Hindlimb muscle (tissue), 1 donor: ENCODE data around the gene MYCBPAP. TPM values are rescaled to one million over a fixed set of nuclear protein-coding genes. Genes with fewer than 3 reads are reported as not detected.

Experiments
- DNase-seq: peaks from one replicate; pipeline ENCODE4 v3.0.0-alpha.2; 2013
- polyA plus RNA-seq: library from polyadenylated mRNA; unstranded; fragments of 120-200 nt; gene quantifications from one replicate; pipeline ENCODE4 v1.2.1, GENCODE V29; 2013; ENCODE audit not compliant: insufficient read length

The MYCBPAP gene
- 1.0 TPM for polyA plus RNA-seq

GRCh38 chr17:50507871-50508572 lies at the start of gene MYCBPAP:
MYCBPAP (plus strand) TSS chr17:50508439; CDS start chr17:50508675, 236 bp downstream.
- DNase-seq, result peak; percentile 88

DNA sequence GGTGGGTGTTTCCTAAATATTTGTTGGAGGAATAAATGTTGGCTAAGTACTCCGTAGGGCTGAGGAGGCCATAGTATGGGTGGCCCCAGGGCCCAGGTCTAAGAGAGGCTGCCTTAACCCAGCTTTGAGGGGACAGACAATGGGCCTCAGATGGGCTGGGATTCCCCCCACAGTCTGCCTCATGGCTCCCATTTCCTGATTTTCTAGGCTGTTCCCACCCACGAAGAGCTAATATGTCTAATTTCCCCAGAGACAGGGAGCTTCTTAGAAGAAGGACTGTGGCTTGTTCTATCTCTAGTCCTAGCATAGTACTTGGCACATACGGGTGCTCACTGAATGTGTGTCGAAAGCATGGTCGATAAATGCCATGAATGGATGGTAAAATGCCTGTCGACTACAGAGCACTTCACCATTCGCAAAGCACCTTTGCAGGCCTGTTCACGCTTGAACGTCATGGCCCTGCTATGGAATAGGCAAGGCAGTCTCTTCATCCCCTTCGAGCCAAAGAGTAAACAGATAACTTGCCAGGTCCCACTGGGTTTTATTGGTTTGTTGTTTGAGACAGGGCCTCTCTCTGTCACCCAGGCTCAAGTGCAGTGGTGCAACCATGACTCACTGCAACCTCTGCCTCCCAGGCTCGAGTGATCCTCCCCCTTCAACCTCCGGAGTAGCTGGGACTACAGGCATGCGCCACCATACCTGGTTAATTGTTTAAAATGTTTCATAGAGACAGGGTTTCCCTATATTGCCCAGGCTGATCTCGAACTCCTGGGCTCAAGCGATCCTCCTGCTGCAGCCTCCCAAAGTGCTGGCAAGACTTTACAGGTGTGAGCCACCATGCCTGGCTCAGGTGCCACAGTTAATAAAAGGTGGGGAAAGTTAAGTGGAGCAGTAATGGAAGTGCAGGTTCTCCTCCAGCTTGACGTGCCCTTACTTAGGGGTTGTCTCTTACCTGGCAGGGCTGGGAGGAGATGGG lies 49.2 kb upstream of the MYCBPAP start:
- DNase-seq, result no peak

DNA sequence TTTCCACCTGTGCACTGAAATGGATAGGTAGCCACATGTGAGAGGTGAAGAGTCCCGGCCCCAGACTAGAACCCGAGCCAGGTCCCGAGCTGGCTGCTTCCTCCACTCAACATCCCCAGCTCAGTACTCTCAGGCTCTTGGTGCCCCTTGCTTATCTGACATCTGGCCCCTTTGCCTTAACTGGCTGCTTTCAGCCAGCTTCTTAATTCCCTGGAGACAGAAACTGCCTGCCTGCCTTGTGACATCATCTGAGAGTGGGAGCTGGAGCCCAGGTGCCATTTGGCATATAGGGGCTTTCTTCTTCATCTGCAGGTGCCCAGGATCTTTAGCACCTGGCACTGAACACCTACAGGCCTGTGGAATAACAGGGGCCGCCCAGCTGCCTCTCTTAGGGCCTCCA lies 48.5 kb upstream of the MYCBPAP start:
- DNase-seq, result no peak

DNA sequence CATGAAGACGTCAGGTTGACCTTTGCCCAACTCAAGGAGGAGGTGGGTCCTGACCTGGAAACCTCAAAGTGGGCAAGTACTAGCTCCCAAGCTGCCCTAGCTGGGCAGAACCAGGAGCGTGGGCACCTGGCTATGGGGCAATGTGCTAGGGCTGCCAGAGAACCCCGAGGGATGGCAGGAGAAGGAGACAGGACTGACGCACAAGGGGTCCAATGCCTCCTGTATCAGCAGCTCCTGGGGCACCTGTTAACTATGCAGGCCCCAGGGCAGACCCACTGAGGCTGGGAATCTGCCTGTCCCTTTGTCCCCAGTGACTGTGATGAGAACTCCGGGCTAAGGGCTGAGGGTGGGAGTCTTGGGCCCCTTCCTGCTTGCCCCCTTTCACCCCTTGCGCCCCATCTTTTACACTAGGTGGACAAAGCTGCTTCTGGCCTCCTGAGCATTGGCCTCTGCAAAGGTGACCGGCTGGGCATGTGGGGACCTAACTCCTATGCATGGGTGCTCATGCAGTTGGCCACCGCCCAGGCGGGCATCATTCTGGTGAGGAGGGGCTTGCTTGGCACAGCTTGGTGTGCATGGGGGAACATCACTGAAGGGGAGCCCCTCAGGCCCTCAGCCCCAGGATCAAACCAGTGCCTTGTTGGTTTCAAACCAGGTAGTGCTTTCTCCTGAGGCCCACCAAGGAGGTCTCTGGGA lies 47.3 kb upstream of the MYCBPAP start:
- no peak for DNase-seq

DNA sequence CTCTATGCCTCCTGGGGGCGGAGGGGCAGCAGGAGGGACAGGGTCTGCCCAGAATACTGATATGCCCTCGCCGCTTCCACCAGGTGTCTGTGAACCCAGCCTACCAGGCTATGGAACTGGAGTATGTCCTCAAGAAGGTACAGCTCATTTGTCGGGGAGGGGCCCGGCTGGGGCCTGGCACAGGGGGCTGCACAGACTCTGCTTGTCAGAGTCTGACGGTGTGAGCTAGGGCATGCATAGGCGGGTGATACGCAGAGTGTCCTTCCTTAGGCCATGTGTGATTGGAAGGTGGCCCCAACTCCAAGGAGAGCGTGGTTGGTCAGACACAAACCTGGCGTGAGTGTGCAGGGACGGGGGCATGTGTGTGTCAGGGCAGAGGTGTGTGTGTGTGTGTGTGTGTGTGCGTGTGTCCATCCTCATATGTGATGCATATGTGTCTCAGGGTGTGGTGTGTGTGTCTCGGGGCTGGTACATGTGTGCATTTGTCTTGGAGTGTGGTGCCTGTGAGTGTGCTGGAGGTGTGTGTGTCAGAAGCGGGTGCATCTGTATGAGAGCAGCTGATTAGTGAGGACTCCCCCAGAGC lies 46.6 kb upstream of the MYCBPAP start:
- no peak for DNase-seq

DNA sequence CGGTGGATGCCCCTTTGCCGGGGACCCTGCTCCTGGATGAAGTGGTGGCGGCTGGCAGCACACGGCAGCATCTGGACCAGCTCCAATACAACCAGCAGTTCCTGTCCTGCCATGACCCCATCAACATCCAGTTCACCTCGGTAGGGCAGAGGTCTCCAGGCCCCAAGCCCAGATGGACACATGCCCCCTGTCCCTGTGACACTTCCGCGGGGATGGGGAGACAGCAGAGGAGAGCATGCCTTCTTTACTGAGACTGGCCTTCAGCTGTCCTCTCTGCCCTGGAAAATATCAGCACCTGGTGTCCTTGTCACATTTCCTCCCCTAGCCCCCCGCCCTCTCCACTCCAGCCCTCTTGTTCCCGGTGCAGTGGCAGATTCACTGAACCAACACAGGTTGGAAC lies 45.8 kb upstream of the MYCBPAP start:
- DNase-seq, result no peak

- DNase-seq, result no peak
Observed at GRCh38 chr17:50464121-50464520, 44.1 kb upstream of the MYCBPAP start.

GRCh38 chr17:50464736-50465135 lies 43.5 kb upstream of the MYCBPAP start:
- no peak for DNase-seq

DNA sequence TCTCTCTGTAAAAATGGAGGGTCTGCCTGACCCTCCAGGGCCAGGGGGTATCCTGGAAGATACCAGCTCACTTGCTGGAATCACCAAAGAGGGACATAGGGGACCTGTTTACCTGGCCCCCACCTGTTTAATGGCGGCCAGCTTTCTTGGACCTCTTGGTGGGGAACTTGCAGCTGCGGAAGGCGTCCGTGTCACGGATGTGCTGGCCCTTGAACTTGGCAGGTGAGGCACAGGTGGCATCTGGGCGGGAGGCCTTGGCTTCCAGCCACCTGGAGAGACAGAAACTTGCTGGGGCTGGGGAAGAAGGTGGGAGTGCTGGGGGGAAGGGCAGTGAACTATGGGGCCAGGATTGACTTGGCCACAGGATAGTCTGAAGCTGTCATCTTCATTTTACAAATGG lies 43.1 kb upstream of the MYCBPAP start:
- no peak for DNase-seq

- no peak for DNase-seq
Observed at GRCh38 chr17:50465635-50466034, 42.6 kb upstream of the MYCBPAP start.

DNA sequence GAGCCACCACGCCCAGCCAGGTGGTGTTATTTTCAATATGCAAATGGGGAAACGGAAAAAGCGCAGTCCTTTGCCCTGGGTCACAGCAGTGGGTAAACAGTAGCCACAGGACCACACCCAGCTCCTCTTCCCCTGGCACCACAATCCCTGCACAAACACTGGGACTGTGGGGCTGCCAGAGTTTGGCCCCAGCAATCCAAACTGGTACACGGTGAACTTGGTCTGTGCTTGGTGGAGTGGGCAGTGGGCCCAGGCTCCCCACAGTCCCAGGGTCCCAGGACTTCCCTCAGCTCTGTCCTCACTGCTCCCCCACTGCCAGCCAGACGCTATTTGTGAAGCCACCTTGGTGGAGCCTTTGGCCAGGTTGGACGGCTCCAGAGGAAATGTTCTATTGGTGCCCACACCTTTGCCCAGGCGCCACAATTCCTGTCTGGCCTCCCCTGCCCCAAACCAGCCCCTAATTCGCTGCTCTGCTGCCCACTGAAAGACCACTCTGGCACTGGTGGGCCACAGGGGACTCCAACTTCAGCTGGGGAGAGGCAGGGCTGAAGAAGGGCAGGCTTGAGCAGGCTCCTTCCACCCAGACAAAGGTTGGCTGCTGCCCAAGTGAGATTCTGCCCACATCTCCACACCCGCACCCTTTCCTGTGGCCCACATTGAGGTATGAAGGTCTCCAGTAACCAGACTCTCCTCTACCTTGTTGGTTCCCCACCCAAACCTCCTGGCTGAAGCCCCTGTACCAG lies 41.7 kb upstream of the MYCBPAP start:
- DNase-seq, result no peak

DNA sequence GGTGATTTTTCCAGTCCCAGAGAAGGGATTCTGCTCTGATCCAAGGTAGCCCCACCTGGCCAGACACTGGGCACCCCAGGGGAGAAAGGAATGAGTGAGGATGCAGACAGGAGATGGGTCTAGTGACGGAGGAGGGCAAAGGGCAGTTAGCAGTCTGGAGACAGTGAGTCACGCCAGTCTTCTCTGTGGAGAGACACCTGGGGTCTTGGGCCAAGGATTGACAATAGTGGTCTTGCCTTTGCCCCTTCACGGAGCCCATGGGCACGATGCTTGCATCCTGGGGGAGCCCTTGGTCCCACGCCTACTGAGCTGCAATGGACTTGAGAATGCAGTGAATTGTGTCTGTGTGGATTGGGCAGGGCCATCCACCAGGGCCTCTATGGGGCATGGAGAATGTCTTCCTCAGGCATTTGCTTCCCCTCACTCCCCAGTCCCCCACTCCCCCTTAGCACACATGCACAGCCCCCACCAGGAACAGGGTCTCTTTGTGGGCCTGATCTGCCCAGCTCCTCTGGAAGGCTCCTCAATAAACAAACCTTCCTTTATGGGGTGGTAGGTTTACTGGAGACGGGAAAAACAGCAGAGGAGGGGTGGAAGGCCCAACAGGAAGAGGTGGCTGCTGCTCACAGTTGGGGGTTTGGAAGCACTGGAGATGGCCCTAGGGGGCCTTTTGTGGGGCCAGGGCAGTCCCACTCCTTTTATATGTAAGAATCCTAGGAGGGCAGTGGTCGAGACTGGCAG lies 41.0 kb upstream of the MYCBPAP start:
- DNase-seq, result no peak

- no peak for DNase-seq
Observed at GRCh38 chr17:50467855-50468303, 40.4 kb upstream of the MYCBPAP start.

DNA sequence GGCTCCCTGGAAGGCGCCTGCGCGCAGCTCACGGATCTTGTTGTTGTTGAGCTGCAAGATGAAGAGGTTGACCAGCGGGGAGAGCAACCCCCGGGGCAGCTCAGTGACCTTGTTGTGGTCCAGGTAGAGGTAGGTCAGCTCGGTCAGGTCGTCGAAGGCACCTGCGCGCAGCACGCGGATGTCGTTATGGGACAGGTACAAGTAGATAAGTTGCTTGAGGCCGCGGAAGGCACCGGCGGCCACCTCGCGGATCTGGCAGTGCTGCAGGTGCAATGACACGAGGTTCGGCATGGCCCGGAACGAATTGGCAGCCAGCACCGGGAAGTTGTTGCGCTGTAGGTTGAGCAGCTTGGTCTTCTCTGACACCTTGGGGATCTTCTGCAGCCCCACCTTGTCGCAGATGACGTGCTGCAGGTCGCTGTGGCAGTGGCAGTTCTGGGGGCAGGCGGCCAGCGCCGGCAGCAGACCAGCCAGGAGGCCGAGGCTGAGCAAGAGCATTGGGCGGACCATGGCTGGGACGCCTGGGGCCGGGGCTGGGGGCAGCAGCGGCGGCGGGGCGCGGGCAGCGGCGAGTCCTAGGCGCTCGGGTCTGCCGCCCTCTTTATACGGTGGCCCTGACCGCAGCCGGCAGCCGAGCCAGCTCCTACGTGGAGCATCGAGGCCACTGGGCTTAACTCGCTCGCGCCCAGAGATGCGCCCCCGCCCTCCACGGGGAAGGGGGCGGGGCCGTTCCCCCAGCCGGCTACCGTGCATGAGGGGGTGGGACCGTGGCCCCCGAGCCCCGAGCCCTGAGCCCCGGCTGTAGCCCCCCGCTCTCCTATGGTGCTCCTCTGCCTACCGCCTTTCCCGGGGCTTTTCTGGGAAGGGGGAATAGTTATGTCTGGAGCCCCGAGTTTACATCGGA lies 39.7 kb upstream of the MYCBPAP start, which contains the start of gene CHAD:
CHAD (minus strand) TSS at position 577 of the 904 bp plus-strand sequence; CDS start at position 510, 67 bp downstream.
- peak; percentile 45 for DNase-seq

DNA sequence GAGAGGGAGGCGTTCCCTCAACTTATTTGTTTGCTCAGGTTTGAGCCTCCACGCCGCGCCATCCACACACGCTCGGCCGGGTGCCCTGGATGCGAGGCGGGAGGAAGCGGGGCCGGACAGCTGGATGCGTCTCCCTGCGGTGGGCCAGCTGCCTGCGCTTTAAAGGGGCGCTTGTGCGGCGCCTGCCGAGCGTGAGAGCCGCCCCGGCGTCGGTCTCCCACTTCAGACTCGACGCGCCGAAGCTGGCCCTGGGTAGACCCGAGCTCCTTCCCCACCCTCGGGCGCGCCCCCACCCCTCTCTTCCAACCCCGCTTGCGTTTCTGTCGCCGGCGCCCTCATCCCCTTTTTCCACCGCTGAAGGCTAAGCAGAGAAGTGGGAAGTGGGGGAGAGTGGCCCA lies 39.0 kb upstream of the MYCBPAP start:
- no peak for DNase-seq

GRCh38 chr17:50469671-50470305 lies 38.5 kb upstream of the MYCBPAP start:
- no peak for DNase-seq

DNA sequence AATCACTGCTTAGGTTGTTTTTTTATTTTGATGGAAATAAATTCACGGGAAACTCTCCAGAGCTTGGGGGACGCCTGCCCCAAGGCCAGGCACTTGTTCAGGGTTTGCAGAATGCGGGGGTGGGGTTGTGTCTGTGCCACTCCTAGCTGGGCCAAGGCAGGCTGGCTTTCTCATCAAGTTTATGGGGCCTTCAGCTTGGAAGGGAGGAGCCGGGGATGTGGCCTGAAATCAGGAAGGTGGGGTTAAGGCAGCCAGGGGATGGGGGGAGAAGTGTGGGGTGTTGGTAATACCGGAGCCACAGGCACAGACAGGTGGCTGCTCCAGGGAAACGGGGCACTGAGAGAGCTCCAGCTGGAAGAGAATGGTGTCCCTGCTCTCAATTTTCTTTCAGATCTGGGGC lies 37.8 kb upstream of the MYCBPAP start:
- DNase-seq, result peak; percentile 59

DNA sequence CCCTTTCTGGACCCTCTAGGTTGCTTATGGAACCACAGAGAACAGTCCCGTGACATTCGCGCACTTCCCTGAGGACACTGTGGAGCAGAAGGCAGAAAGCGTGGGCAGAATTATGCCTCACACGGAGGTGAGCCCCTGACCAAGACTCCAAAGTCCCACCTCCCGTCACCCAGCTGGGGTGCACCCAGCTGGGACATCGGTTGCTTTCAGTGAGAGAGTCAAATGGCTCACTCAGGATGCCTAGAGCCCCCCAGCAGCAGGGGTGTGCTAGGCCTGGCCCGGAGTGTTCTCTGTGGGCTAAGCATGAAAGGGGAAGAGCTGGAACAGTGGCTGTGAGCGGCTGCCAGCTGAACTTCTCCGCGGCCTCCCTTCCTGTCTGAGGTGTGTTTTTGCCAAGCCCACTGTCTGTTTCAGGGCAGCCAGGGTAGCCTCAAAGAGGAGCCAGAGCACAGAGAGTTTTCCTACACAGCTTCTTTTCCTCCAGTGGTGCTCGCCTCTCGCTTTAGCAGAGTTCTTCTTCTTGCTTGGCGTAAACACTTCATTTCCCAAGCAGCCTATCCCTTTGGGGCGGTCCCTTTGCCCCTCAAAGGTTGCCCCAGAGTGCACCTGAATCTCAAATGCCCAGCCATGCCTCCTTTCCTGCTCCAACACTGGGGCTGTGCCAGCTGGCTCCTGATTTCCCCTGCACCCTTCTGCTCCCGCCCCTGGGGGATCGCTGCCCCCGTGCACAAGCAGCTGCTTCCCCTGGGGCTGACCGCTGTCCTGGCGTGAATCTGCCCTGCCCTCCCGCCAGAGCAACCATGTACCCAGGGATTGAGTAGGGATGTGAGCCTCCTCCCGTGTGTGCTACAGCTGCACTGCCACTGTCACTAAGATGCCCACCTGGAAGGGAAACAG lies 37.0 kb upstream of the MYCBPAP start:
- peak; percentile 67 for DNase-seq
